Upper lobe of right lung (tissue), 1 donor: ENCODE results near the gene SCUBE3. TPM values are rescaled to one million over a fixed set of nuclear protein-coding genes. Genes with fewer than 3 reads are reported as not detected.
A peak's percentile ranks its signal among the peaks of the same experiment; 100 is the strongest.

Experiments
- ATAC-seq: fragments of 200-7000 bp; cut with Tn5 transposase; one replicate; pipeline ENCODE4 v1.9.1; 2020; ENCODE audit warnings: mild to moderate bottlenecking, moderate library complexity
- DNase-seq: peaks from one replicate; pipeline ENCODE4 v3.0.0-alpha.2; 2020
- H3K27ac ChIP-seq: fragments of 200-600 bp; one replicate; pipeline ENCODE4 v1.8.0; 2022
- H3K27me3 ChIP-seq: fragments of 200-600 bp; one replicate; pipeline ENCODE4 v1.8.0; 2022; ENCODE audit warnings: mild to moderate bottlenecking
- H3K36me3 ChIP-seq: fragments of 200-600 bp; one replicate; pipeline ENCODE4 v1.8.0; 2022
- H3K4me1 ChIP-seq: fragments of 200-600 bp; one replicate; pipeline ENCODE4 v1.8.0; 2022
- H3K4me3 ChIP-seq: fragments of 200-600 bp; one replicate; pipeline ENCODE4 v1.8.0; 2022; ENCODE audit warnings: mild to moderate bottlenecking
- H3K9me3 ChIP-seq: fragments of 200-600 bp; one replicate; pipeline ENCODE4 v1.8.0; 2022
- intact Hi-C: fragments of 100-400 bp; cut with DNase I; formaldehyde crosslinking; loops from one replicate; pipeline ENCODE4 v1.11.0; 2022
- total RNA-seq: library from RNA; stranded (reverse); fragmentation: NEBNext Ultra II Directional; extraction: Animal tissue kit (Norgen Biotek cat#: 25700); gene quantifications from one replicate; pipeline ENCODE4 v1.2.1, GENCODE V29; 2021
- TF ChIP-seq, protein P1 (sequence below): fragments of 200-600 bp; IDR thresholded peaks from one replicate; pipeline ENCODE4 v1.8.0; 2022; ENCODE audit warnings: antibody characterized with exemption
- donor health status: DM: no; HTN: yes; CAD: no; lungs with severe emphysema.

The SCUBE3 gene
- total RNA-seq, 1 donor from 2014 or later: 0.46 TPM

DNA sequence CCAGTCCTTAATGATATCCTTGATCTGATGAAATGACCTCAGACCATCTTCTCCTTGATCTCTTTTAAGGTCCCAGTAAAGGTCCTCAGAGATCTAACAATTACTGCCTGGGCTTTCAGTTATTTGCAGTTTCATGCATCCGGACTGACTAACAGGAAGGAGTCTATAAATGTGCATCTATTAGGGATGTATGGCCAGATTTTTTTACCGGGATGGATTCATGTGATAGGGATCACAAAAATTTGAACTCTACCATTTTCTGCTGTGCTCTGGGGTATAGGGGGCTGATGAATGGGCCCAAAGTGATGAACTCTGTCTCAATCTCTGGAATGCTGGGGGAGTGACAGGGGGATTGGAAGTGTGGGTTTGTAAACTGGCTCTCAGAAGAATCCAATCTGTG lies 36.2 kb upstream of the SCUBE3 start:
- TF ChIP-seq, protein P1, sequence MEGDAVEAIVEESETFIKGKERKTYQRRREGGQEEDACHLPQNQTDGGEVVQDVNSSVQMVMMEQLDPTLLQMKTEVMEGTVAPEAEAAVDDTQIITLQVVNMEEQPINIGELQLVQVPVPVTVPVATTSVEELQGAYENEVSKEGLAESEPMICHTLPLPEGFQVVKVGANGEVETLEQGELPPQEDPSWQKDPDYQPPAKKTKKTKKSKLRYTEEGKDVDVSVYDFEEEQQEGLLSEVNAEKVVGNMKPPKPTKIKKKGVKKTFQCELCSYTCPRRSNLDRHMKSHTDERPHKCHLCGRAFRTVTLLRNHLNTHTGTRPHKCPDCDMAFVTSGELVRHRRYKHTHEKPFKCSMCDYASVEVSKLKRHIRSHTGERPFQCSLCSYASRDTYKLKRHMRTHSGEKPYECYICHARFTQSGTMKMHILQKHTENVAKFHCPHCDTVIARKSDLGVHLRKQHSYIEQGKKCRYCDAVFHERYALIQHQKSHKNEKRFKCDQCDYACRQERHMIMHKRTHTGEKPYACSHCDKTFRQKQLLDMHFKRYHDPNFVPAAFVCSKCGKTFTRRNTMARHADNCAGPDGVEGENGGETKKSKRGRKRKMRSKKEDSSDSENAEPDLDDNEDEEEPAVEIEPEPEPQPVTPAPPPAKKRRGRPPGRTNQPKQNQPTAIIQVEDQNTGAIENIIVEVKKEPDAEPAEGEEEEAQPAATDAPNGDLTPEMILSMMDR: no peak
- H3K9me3 ChIP-seq: no peaks in the 10 kb centered on the region
- no peaks in the 10 kb centered on the region for H3K27me3 ChIP-seq
- no peak for ATAC-seq
- peak overlapping the region; percentile 32 for H3K27ac ChIP-seq
- peaks cover 10% of the 10 kb centered on the region for H3K4me1 ChIP-seq
- DNase-seq: no peak
- H3K36me3 ChIP-seq: no peaks in the 10 kb centered on the region
- H3K4me3 ChIP-seq: no peak overlapping the region
- intact Hi-C loops: no loop called here

DNA sequence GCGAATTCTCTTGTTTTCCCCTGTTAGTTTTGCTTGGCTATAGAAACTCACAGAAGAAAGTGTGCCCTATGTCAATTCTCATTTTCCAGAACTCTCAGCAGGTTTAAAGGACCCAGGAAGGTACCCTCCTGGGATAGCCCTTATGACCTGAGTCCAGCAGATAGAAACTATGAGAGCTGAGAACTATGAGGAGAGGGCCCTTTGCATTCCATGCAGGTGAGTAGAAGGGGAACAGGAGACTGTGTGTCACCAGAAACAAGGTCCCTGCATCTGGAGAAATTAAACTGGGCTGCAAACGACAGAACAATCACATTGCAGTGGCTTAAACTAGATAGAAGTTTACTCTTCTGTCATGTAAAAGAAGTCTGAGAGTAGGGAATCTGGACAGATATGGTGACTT lies 35.7 kb upstream of the SCUBE3 start:
- Histone ChIP-seq H3K4me1 (peaks cover 10% of the 10 kb centered on the region), H3K27ac (peak overlapping the region; percentile 32), H3K27me3 (no peaks in the 10 kb centered on the region), H3K4me3 (no peak overlapping the region), H3K36me3 (no peaks in the 10 kb centered on the region), H3K9me3 (no peaks in the 10 kb centered on the region)
- intact Hi-C loops: no loop called here
- TF ChIP-seq, protein P1: no peak
- ATAC-seq (peak; percentile 80), DNase-seq (no peak)

DNA sequence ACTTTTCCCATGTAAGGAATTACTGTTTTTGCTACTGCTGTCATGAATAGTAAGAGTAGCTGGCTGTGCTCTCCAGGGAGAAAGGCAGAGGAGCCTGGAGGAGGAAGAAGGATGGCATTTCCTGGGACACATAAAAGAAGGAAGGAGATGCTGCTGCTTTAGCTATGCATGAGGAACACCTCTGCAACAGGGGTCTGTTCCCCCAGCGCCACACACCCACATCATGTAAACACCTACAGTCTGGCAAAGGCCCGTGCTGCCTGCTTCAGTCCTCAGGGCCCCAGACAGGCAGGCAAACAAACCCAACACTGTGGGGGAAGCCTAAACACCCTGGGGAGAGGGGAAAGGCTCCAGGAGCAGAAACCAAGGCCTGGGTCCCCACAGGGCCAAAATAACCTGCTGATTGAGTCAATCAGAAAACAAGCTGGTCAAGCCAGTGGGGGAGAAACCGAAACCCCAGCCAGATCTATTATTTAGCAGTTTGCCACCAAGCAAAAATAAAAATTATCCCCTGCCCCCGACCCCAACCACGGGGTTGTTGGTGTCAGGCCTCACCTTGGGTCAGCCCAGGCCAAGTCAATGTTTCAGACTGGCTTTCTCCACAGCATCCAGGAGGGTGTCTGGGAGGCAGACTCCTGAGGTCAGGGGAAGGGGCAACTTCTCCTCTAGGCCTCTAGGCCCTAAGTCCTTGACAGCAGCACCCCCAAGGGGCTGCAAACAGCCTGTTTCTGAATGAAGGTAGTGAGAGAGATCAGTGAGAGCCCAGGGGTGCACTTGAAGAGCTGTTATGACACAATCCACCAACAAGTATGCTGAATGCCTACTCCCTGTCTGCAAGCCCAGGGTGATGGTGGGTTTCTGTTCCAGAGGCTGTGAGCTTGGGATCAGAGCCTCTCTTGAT lies 34.6 kb upstream of the SCUBE3 start:
- H3K4me1 ChIP-seq: peaks cover 10% of the 10 kb centered on the region
- H3K36me3 ChIP-seq: no peaks in the 10 kb centered on the region
- H3K27ac ChIP-seq: peak overlapping the region; percentile 42
- no peaks in the 10 kb centered on the region for H3K9me3 ChIP-seq
- ATAC-seq (no peak), DNase-seq (no peak)
- H3K27me3 ChIP-seq: no peaks in the 10 kb centered on the region
- H3K4me3 ChIP-seq: no peak overlapping the region
- intact Hi-C loops: no loop called here
- TF ChIP-seq, protein P1: no peak

DNA sequence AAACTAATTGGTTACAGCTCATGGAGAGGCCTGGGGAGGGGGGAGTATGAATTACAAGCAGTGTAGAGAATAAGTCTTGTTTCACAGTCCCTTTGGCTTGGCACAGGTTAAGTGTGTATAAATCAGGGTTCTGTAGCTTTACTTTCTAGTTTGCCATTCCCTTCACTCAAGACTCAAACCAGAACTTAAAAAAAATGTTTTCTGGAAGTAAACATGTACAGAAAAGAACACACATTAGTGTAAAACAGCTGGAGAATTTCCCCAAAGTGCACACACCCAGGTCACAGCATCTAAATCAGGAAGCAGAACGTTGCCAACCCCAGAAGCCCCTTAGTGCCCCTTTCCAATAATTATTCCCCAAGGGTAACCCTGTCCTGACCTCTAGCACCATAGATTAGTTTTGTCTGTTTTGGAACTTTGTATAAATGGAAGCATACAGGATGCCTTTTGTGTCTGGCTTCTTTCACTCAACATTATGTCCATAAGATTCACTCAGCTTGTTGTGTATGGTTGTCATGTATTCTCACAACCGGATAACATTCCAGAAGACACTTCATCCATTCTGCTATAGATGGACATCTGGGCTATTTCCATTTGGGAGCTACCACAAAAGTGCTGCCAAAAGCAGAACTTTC lies 33.7 kb upstream of the SCUBE3 start:
- H3K27ac ChIP-seq: no peak overlapping the region
- intact Hi-C loops: no loop called here
- no peak for DNase-seq
- H3K4me1 ChIP-seq: peaks cover 10% of the 10 kb centered on the region
- H3K4me3 ChIP-seq: no peak overlapping the region
- H3K27me3 ChIP-seq: no peaks in the 10 kb centered on the region
- ATAC-seq: no peak
- TF ChIP-seq, protein P1: no peak
- H3K36me3 ChIP-seq: no peaks in the 10 kb centered on the region
- H3K9me3 ChIP-seq: no peaks in the 10 kb centered on the region

DNA sequence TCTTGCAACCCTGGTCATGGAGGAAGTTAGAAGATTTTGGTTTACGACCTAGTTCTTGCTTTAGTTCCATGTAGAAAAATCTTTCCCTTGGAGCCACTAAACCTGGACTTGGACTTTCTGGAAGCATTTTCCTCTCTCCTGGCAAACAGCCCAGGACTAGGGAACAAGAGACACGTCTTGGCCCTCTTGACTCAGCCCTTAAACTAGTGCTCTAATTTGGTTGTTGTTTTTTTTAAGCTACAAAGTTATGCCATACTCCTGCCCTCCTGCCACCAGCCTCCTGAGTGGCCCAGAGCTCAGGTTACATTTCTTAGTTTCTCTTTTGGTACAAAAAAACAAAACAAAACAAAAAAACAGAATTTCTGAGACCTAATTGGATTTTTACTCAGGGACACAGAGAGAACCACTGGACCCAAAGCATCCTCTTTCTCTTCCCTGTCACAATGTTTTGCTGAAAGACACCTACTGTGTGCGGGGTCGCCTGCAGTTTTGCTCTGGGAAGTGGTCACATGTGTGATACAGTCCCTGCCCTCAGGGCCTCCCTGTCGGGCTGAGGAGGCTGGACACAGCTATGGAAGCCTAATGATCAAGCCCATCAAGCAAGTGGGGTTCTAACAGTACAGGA lies 32.3 kb upstream of the SCUBE3 start:
- Histone ChIP-seq H3K4me3 (no peak overlapping the region), H3K4me1 (peaks cover 14% of the 10 kb centered on the region), H3K27me3 (no peaks in the 10 kb centered on the region), H3K9me3 (no peaks in the 10 kb centered on the region), H3K27ac (peak overlapping the region; percentile 63), H3K36me3 (no peaks in the 10 kb centered on the region)
- TF ChIP-seq, protein P1: no peak
- intact Hi-C loops: no loop called here
- no peak for DNase-seq
- ATAC-seq: peak; percentile 60
